ENCODE data around the gene OR10P1. TPM values are rescaled to one million over a fixed set of nuclear protein-coding genes. Genes with fewer than 3 reads are reported as not detected.

The OR10P1 gene
- total RNA-seq, 1 donor from 2014 or later: not detected

DNA sequence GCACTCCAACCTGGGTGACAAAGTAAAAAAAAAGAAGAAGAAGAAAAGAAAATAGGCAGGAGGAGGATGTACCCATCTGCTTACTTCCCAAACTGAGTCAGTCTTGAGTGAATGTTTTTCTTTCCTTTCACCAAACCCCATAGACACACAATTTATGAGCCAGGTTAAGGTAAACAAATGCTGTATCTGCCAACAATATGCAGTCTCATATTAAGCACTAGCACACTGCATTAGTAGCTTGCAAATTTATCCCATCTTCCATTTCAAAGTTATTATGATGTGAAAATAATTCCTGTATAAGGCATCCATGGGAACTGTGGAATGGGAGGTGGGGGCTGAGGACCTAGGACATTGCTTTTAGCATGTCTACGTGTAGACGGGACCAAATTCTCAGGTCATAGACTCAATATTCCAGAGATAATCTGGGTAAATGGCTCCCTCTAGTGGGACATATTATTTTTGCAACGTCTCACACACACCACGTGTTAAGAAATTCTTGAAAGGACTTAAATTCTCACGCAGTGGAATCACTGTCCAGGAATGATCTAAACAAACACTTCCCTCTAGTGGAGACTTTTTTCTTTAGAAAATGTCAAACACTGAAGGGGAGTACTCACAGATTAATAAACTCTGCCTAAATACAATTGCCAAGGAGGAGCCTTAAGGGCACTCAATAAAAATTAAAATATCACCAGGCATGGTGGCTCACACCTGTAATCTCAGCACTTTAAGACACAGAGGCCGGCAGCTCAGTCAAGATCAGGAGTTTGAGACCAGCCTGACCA is 17.1 kb upstream of the OR10P1 start:
- no peaks in the 10 kb centered on the region for H3K27me3 ChIP-seq (ENCODE audit: control insufficient read depth, insufficient read depth, low read length)
- H3K4me3 ChIP-seq (ENCODE audit: low read depth, low read length): no peak overlapping the region
- H3K36me3 ChIP-seq (ENCODE audit: control insufficient read depth, insufficient read depth, low read length): no peaks in the 10 kb centered on the region
- TF ChIP-seq, protein P1, sequence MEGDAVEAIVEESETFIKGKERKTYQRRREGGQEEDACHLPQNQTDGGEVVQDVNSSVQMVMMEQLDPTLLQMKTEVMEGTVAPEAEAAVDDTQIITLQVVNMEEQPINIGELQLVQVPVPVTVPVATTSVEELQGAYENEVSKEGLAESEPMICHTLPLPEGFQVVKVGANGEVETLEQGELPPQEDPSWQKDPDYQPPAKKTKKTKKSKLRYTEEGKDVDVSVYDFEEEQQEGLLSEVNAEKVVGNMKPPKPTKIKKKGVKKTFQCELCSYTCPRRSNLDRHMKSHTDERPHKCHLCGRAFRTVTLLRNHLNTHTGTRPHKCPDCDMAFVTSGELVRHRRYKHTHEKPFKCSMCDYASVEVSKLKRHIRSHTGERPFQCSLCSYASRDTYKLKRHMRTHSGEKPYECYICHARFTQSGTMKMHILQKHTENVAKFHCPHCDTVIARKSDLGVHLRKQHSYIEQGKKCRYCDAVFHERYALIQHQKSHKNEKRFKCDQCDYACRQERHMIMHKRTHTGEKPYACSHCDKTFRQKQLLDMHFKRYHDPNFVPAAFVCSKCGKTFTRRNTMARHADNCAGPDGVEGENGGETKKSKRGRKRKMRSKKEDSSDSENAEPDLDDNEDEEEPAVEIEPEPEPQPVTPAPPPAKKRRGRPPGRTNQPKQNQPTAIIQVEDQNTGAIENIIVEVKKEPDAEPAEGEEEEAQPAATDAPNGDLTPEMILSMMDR (IDR thresholded peaks at IDR 0.05; ENCODE audit: insufficient read depth, low read length, severe bottlenecking): peak; percentile 57
- FAIRE-seq: no peak
- DNase-seq (ENCODE audit: low read depth): peak; percentile 92

- H3K4me3 ChIP-seq (ENCODE audit: low read depth, low read length): no peak overlapping the region
- FAIRE-seq (no peak), DNase-seq (ENCODE audit: low read depth) (peak; percentile 91)
- TF ChIP-seq, protein P1 (IDR thresholded peaks at IDR 0.05; ENCODE audit: insufficient read depth, low read length, severe bottlenecking): no peak
- H3K36me3 ChIP-seq (ENCODE audit: control insufficient read depth, insufficient read depth, low read length): no peaks in the 10 kb centered on the region
- H3K27me3 ChIP-seq (ENCODE audit: control insufficient read depth, insufficient read depth, low read length): no peaks in the 10 kb centered on the region
Observed at GRCh38 chr12:55624056-55624455, 12.6 kb upstream of the OR10P1 start.

DNA sequence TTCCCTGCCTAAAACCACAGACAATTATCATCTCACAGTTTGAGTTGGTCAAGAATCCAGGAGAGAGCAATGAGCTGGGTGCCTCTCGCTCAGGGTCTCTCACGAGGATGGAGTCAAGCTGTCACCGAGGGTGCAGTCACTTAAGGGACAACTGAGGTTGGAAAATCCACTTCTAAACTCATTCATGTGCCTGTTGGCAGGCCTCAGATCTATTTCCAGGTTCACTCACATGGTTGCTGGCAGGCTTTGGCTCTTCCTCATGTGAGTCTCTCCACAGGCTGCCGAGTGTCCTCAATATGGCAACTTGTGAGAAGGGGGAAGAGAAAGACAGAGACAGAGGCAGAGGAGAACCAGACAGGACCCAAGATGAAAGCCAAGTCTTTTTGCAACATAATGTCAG is 10.5 kb upstream of the OR10P1 start:
- no peak overlapping the region for H3K4me3 ChIP-seq (ENCODE audit: low read depth, low read length)
- TF ChIP-seq, protein P1 (IDR thresholded peaks at IDR 0.05; ENCODE audit: insufficient read depth, low read length, severe bottlenecking): no peak
- H3K27me3 ChIP-seq (ENCODE audit: control insufficient read depth, insufficient read depth, low read length): no peaks in the 10 kb centered on the region
- FAIRE-seq (no peak), DNase-seq (ENCODE audit: low read depth) (no peak)
- H3K36me3 ChIP-seq (ENCODE audit: control insufficient read depth, insufficient read depth, low read length): no peaks in the 10 kb centered on the region

- no peak for FAIRE-seq
Observed at GRCh38 chr12:55629058-55629841, 7.4 kb upstream of the OR10P1 start.

GRCh38 chr12:55631056-55631455 is 5.6 kb upstream of the OR10P1 start:
- DNase-seq (ENCODE audit: low read depth): no peak
- H3K36me3 ChIP-seq (ENCODE audit: control insufficient read depth, insufficient read depth, low read length): no peaks in the 10 kb centered on the region
- TF ChIP-seq, protein P1 (IDR thresholded peaks at IDR 0.05; ENCODE audit: insufficient read depth, low read length, severe bottlenecking): no peak
- H3K4me3 ChIP-seq (ENCODE audit: low read depth, low read length): no peak overlapping the region
- FAIRE-seq: no peak
- no peaks in the 10 kb centered on the region for H3K27me3 ChIP-seq (ENCODE audit: control insufficient read depth, insufficient read depth, low read length)

More at GRCh38 chr12:55629058-55629841, 7.4 kb upstream of the OR10P1 start:
- Histone ChIP-seq H3K4me3 (ENCODE audit: low read depth, low read length) (no peak overlapping the region), H3K36me3 (ENCODE audit: control insufficient read depth, insufficient read depth, low read length) (no peaks in the 10 kb centered on the region), H3K27me3 (ENCODE audit: control insufficient read depth, insufficient read depth, low read length) (no peaks in the 10 kb centered on the region)
- TF ChIP-seq, protein P1 (IDR thresholded peaks at IDR 0.05; ENCODE audit: insufficient read depth, low read length, severe bottlenecking): no peak
- DNase-seq (ENCODE audit: low read depth): no peak
